HepG2 (cell line): ENCODE data around the gene GRID1. TPM values are rescaled to one million over a fixed set of nuclear protein-coding genes. Genes with fewer than 3 reads are reported as not detected.

Source experiments
- ATAC-seq: fragments of 200-7000 bp; cut with Tn5 transposase; 3 replicates; pipeline ENCODE4 v1.9.1; 2020; ENCODE audit warnings: mild to moderate bottlenecking, moderate library complexity
- BruUV-seq: library from RNA; stranded (reverse); fragments of 400-500 nt; replicated peaks from 2 replicates; lab custom pipeline; 2021; lab: Mats Ljungman, UMichigan
- CTCF ChIA-PET: fragments of 300-600 bp; formaldehyde crosslinking; extraction: SDS; loops from one replicate; lab custom pipeline; 2021; ENCODE audit warnings: low total read pairs, inconsistent platforms, low intra/inter-chr PET ratio; lab: Yijun Ruan, JAX
- POLR2A ChIA-PET: fragments of 350-600 bp; sonication (Branson Sonifier 250); formaldehyde crosslinking; loops from one replicate; lab custom pipeline; 2020; ENCODE audit warnings: antibody characterized with exemption, inconsistent platforms; lab: Yijun Ruan, JAX
- DNase-seq: peaks from one replicate; pipeline ENCODE4 v3.0.0-alpha.2; 2015; ENCODE audit warnings: low spot score
- FAIRE-seq: peaks from 3 replicates; lab custom pipeline; 2011; peaks lifted over from hg19 to GRCh38; lab: Jason Lieb, UNC
- H2AFZ ChIP-seq: one replicate; pipeline ENCODE4 v1.6.1; 2011; ENCODE audit warnings: low read length, inconsistent platforms
- H3K27ac ChIP-seq: fragments of 300-600 bp; 3 replicates; pipeline ENCODE4 v1.8.0; 2011; ENCODE audit warnings: mixed run types, mild to moderate bottlenecking, mixed read lengths, low read length, inconsistent platforms; ENCODE audit not compliant: insufficient read depth; ENCODE audit errors: extremely low read length
- H3K27me3 ChIP-seq, 2 experiments: fragments of 200-600 bp in 1 of 2; 2 replicates in 1 of 2; 3 replicates in 1 of 2; pipeline versions ENCODE4 v1.6.0 to v1.8.0; 2011; ENCODE audit warnings: low read length in 2 of 2, mild to moderate bottlenecking in 2 of 2, moderate library complexity in 2 of 2, inconsistent platforms in 1 of 2; ENCODE audit not compliant: insufficient read depth in 2 of 2, control insufficient read depth in 1 of 2
- H3K36me3 ChIP-seq, 2 experiments: fragments of 200-600 bp in 1 of 2; replicated peaks in 1 of 2; 2 replicates in 1 of 2; 3 replicates in 1 of 2; pipeline versions ENCODE4 v1.5.1 to v1.8.0; 2011; ENCODE audit warnings: low read length in 2 of 2, inconsistent platforms in 1 of 2; ENCODE audit not compliant: insufficient read depth in 2 of 2, control insufficient read depth in 1 of 2
- H3K4me1 ChIP-seq: 2 replicates; pipeline ENCODE4 v1.5.1; 2012; ENCODE audit warnings: low read length, inconsistent platforms; ENCODE audit not compliant: insufficient read depth
- H3K4me2 ChIP-seq: 2 replicates; pipeline ENCODE4 v1.6.0; 2011; ENCODE audit warnings: low read depth, low read length, inconsistent platforms
- H3K4me3 ChIP-seq, 3 experiments: fragments of 200-600 bp in 1 of 3; sonication (generic), shearing (Covaris generic) in 1 of 3; replicated peaks in 1 of 3; 2 replicates each; pipeline ENCODE4 v1.5.1; 2011 to 2016; ENCODE audit warnings: low read length in 3 of 3, inconsistent platforms in 2 of 3, low read depth in 2 of 3, mild to moderate bottlenecking in 2 of 3, control low read depth in 1 of 3, mixed read lengths in 1 of 3; ENCODE audit not compliant: insufficient read depth in 1 of 3
- H3K79me2 ChIP-seq: one replicate; pipeline ENCODE4 v1.6.1; 2011; ENCODE audit warnings: low read length, inconsistent platforms; ENCODE audit not compliant: insufficient read depth
- H3K9ac ChIP-seq: 2 replicates; pipeline ENCODE4 v1.6.0; 2011; ENCODE audit warnings: mild to moderate bottlenecking, low read depth, low read length, inconsistent platforms; ENCODE audit not compliant: insufficient read depth
- H3K9me3 ChIP-seq: 2 replicates; pipeline ENCODE4 v1.5.1; 2012; ENCODE audit warnings: mild to moderate bottlenecking, low read length
- H4K20me1 ChIP-seq: 2 replicates; pipeline ENCODE4 v1.6.0; 2011; ENCODE audit warnings: inconsistent platforms, mild to moderate bottlenecking, low read length, moderate library complexity; ENCODE audit not compliant: insufficient read depth
- ATF1 ChIP-seq: IDR thresholded peaks from 2 replicates; pipeline ENCODE4 v1.6.1; 2016; ENCODE audit warnings: mild to moderate bottlenecking, control low read depth
- MNT ChIP-seq: fragments of 450-650 bp; IDR thresholded peaks from 2 replicates; pipeline ENCODE4 v1.6.1; 2016
- RBFOX2 ChIP-seq: fragments of 200-400 bp; formaldehyde crosslinking; IDR thresholded peaks from 2 replicates; pipeline ENCODE4 v1.6.1; 2017; ENCODE audit warnings: low read depth, mild to moderate bottlenecking, low read length
- XRCC5 ChIP-seq: fragments of 200-400 bp; formaldehyde crosslinking; optimal IDR thresholded peaks from 2 replicates; pipeline ENCODE3; 2017; ENCODE audit warnings: mild to moderate bottlenecking, low read length
- ZNF275 ChIP-seq: sonication (generic); formaldehyde crosslinking; IDR thresholded peaks from 2 replicates; pipeline ENCODE4 v1.8.0; 2022; ENCODE audit warnings: missing genetic modification reagents, mild to moderate bottlenecking, inconsistent platforms, borderline replicate concordance
- ZNF562 ChIP-seq: sonication (generic); formaldehyde crosslinking; IDR thresholded peaks from 2 replicates; pipeline ENCODE4 v1.8.0; 2022; ENCODE audit warnings: missing genetic modification reagents, borderline replicate concordance
- ZNF616 ChIP-seq: sonication (generic); formaldehyde crosslinking; IDR thresholded peaks from 2 replicates; pipeline ENCODE4 v1.5.0; 2020; ENCODE audit warnings: low read depth, mild to moderate bottlenecking, missing genetic modification reagents
- whole genome bisulfite sequencing: methylation state at CpG from one replicate; pipeline ENCODE4 v1.1.6; 2017; ENCODE audit warnings: low lambda C conversion rate; 5-methylcytosine and 5-hydroxymethylcytosine counted together
- in situ Hi-C: cut with HindIII; loops from 2 replicates; pipeline ENCODE4 v1.10.0; 2017; ENCODE audit warnings: low pct_unique_long_range_greater_than_20kb; ENCODE audit not compliant: extremely low pct_ligation_motif_present
- intact Hi-C: fragments of 100-400 bp; cut with micrococcal nuclease; formaldehyde crosslinking; loops from one replicate; pipeline ENCODE4 v1.10.0; 2022; ENCODE audit not compliant: unreplicated experiment
- polyA plus RNA-seq, 8 experiments: library from polyadenylated mRNA; depleted of rRNA in 3 of 8; stranded (reverse) in 7 of 8; unstranded in 1 of 8; fragments of >200 nt; fragmentation: Illumina TruSeq in 4 of 8; extraction: Trizol in 4 of 8; gene quantifications; 2 replicates each; pipeline versions ENCODE4 v1.2.1 to v1.2.3, GENCODE V29; 2011 to 2016; ENCODE audit warnings: low read depth in 4 of 8, missing spikeins in 1 of 8, mixed read lengths in 1 of 8; ENCODE audit not compliant: insufficient read depth in 1 of 8
- total RNA-seq, 5 experiments: library from RNA; depleted of rRNA; stranded (reverse); fragments of >200 nt; fragmentation: Illumina TruSeq; extraction: Trizol; gene quantifications; 2 replicates each; pipeline ENCODE4 v1.2.3, GENCODE V29; 2016; ENCODE audit warnings: low read depth in 1 of 5

The GRID1 gene
- total and polyA plus RNA-seq, 2 of the 13 experiments (the other 11 are each of a cell fraction or from before 2014, with no cell fraction given), result 0.05 TPM; not detected in 1

- H3K27ac ChIP-seq, result no peak overlapping the region
- intact Hi-C loops, result no loop called here
- BruUV-seq, result no TSS peak
- DNase-seq, result no peak
- FAIRE-seq, result no peak
- H3K79me2 ChIP-seq, result no peaks in the 10 kb centered on the region
- WGBS, result 53% methylated on average over 7 of the region's 7 CpGs
- no peak overlapping the region for H3K9ac ChIP-seq
- H3K4me2 ChIP-seq, result no peak overlapping the region
- peaks cover 5 to 37% of the 10 kb centered on the region in 2 experiments; a peak in 3 of 5 replicates for H3K27me3 ChIP-seq
- no peaks in the 10 kb centered on the region for H4K20me1 ChIP-seq
- POLR2A ChIA-PET, result no interaction called here
- H2AFZ ChIP-seq, result no peak overlapping the region
- CTCF ChIA-PET, result no interaction called here
- peak; percentile 57; the same call in 1 of the 2 replicates for TF ChIP-seq MNT
- TF ChIP-seq ZNF562, result no peak
- no peak for TF ChIP-seq ATF1
- TF ChIP-seq RBFOX2, result no peak
- TF ChIP-seq ZNF275 (CRISPR knock-in tag), result no peak
- TF ChIP-seq XRCC5, result no peak
- TF ChIP-seq ZNF616 (CRISPR knock-in tag), result no peak
- no peaks in the 10 kb centered on the region for H3K9me3 ChIP-seq
- ATAC-seq, result no peak
- H3K4me1 ChIP-seq, result peaks cover 12% of the 10 kb centered on the region
- no peaks in the 10 kb centered on the region for H3K36me3 ChIP-seq
- no peak overlapping the region for H3K4me3 ChIP-seq
- in situ Hi-C loops, result no loop called here
Measured at GRCh38 chr10:86392723-86393094, 26.1 kb upstream of the GRID1 start.
